Thyroid gland (tissue), 4 donors: ENCODE data around the gene BCKDHA.

ENCODE experiments used
- POLR2A ChIP-seq, 2 donors: fragments of 450-650 bp; IDR thresholded peaks; one replicate each; pipeline ENCODE4 v1.6.1; 2017; ENCODE audit warnings: antibody characterized with exemption in 2 of 2, mild to moderate bottlenecking in 2 of 2, moderate library complexity in 1 of 2
- TF ChIP-seq, protein P1 (sequence below), 6 experiments: fragments of 200-600 bp in 3 of 6; fragments of 450-650 bp in 3 of 6; sonication (generic) in 3 of 6; IDR thresholded peaks; one replicate each; pipeline ENCODE4 v1.5.1; 2016 to 2019; ENCODE audit warnings: antibody characterized with exemption in 6 of 6, mild to moderate bottlenecking in 2 of 6, inconsistent platforms in 1 of 6, moderate library complexity in 1 of 6

GRCh38 chr19:41462497-41462896 lies 64.9 kb downstream of the BCKDHA start:
- TF ChIP-seq POLR2A (IDR thresholded peaks at IDR 0.05) = no peak
- TF ChIP-seq, protein P1, sequence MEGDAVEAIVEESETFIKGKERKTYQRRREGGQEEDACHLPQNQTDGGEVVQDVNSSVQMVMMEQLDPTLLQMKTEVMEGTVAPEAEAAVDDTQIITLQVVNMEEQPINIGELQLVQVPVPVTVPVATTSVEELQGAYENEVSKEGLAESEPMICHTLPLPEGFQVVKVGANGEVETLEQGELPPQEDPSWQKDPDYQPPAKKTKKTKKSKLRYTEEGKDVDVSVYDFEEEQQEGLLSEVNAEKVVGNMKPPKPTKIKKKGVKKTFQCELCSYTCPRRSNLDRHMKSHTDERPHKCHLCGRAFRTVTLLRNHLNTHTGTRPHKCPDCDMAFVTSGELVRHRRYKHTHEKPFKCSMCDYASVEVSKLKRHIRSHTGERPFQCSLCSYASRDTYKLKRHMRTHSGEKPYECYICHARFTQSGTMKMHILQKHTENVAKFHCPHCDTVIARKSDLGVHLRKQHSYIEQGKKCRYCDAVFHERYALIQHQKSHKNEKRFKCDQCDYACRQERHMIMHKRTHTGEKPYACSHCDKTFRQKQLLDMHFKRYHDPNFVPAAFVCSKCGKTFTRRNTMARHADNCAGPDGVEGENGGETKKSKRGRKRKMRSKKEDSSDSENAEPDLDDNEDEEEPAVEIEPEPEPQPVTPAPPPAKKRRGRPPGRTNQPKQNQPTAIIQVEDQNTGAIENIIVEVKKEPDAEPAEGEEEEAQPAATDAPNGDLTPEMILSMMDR (IDR thresholded peaks at IDR 0.05) = no peak
